OCI-LY7 (cell line): ENCODE data around the gene RASSF10. TPM values are rescaled to one million over a fixed set of nuclear protein-coding genes. Genes with fewer than 3 reads are reported as not detected.

ENCODE experiments used
- BruUV-seq: library from RNA; stranded (reverse); fragments of 400-500 nt; replicated peaks from 2 replicates; lab custom pipeline; 2021; lab: Mats Ljungman, UMichigan
- CTCF ChIA-PET: fragments of 300-600 bp; sonication (Branson Sonifier 250); formaldehyde crosslinking; loops from one replicate; lab custom pipeline; 2022; ENCODE audit warnings: antibody characterized with exemption; ENCODE audit not compliant: unreplicated experiment; lab: Charles Lee
- POLR2A ChIA-PET: fragments of 300-600 bp; sonication (Branson Sonifier 250); formaldehyde crosslinking; loops from one replicate; lab custom pipeline; 2022; ENCODE audit warnings: antibody characterized with exemption; lab: Charles Lee
- DNase-seq: peaks from one replicate; pipeline ENCODE4 v3.0.0-alpha.2; 2015; ENCODE audit warnings: low spot score
- H2AFZ ChIP-seq: fragments of 200-600 bp; sonication (generic), shearing (Covaris generic); 2 replicates; pipeline ENCODE4 v1.6.1; 2014; ENCODE audit warnings: mild to moderate bottlenecking, antibody characterized with exemption, low read length, moderate library complexity
- H3K27ac ChIP-seq: fragments of 200-600 bp; sonication (generic); 2 replicates; pipeline ENCODE4 v1.5.1; 2014; ENCODE audit warnings: mixed run types, low read depth, mild to moderate bottlenecking, moderate library complexity, low read length, inconsistent platforms; ENCODE audit not compliant: poor library complexity, severe bottlenecking
- H3K36me3 ChIP-seq: fragments of 200-600 bp; sonication (generic); 2 replicates; pipeline ENCODE4 v1.6.1; 2014; ENCODE audit warnings: mild to moderate bottlenecking, antibody characterized with exemption, low read length, moderate library complexity, mixed read lengths; ENCODE audit not compliant: insufficient read depth
- H3K4me1 ChIP-seq: fragments of 200-600 bp; sonication (generic); 2 replicates; pipeline ENCODE4 v1.5.1; 2014; ENCODE audit warnings: mild to moderate bottlenecking, low read length; ENCODE audit not compliant: insufficient read depth, poor library complexity, severe bottlenecking
- H3K4me2 ChIP-seq: fragments of 200-600 bp; sonication (generic); 2 replicates; pipeline ENCODE4 v1.6.1; 2014; ENCODE audit warnings: mild to moderate bottlenecking, low read length
- H3K4me3 ChIP-seq: fragments of 200-600 bp; sonication (generic); 2 replicates; pipeline ENCODE4 v1.5.1; 2014; ENCODE audit warnings: mild to moderate bottlenecking, low read depth, low read length; ENCODE audit not compliant: poor library complexity, severe bottlenecking
- H3K79me2 ChIP-seq: fragments of 200-600 bp; sonication (generic); 2 replicates; pipeline ENCODE4 v1.6.1; 2016; ENCODE audit warnings: low read depth, mild to moderate bottlenecking, low read length, moderate library complexity, mixed read lengths; ENCODE audit not compliant: insufficient read depth
- H3K9me2 ChIP-seq: fragments of 200-600 bp; sonication (generic); 2 replicates; pipeline ENCODE4 v1.6.1; 2016; ENCODE audit warnings: mild to moderate bottlenecking, low read length, mixed read lengths; ENCODE audit not compliant: insufficient read depth
- H3K9me3 ChIP-seq: fragments of 200-600 bp; sonication (generic); 2 replicates; pipeline ENCODE4 v1.6.1; 2014; ENCODE audit warnings: mild to moderate bottlenecking, mixed run types, low read length, mixed read lengths
- H4K20me1 ChIP-seq: fragments of 200-600 bp; sonication (generic); 2 replicates; pipeline ENCODE4 v1.6.1; 2014; ENCODE audit warnings: mild to moderate bottlenecking, antibody characterized with exemption, low read length, moderate library complexity, mixed read lengths; ENCODE audit not compliant: insufficient read depth
- CTCF ChIP-seq: fragments of 200-600 bp; sonication (generic); conservative IDR thresholded peaks from 2 replicates; pipeline ENCODE4 v1.5.1; 2014; ENCODE audit warnings: mild to moderate bottlenecking, antibody characterized with exemption, low read length, moderate library complexity, mixed read lengths
- EZH2phosphoT487 ChIP-seq: fragments of 200-600 bp; sonication (generic); IDR thresholded peaks from 2 replicates; pipeline ENCODE4 v1.6.1; 2018; ENCODE audit warnings: low read depth, borderline replicate concordance, mild to moderate bottlenecking, mixed run types, antibody characterized with exemption, low read length, moderate library complexity, mixed read lengths
- intact Hi-C: fragments of 100-400 bp; cut with micrococcal nuclease; formaldehyde crosslinking; loops from one replicate; pipeline ENCODE4 v1.10.0; 2022; ENCODE audit not compliant: unreplicated experiment
- total RNA-seq, 2 experiments: library from RNA; depleted of rRNA in 1 of 2; stranded (reverse); fragments of >200 nt in 1 of 2; shearing (Covaris generic) in 1 of 2; gene quantifications; 2 replicates each; pipeline ENCODE4 v1.2.3, GENCODE V29; 2014 to 2022

Gene RASSF10
- total RNA-seq, 2 experiments from 2014 or later = not detected

GRCh38 chr11:12986194-12986898 lies 22.8 kb upstream of the RASSF10 start:
- Histone ChIP-seq H3K4me3 (no peak overlapping the region), H3K9me2 (no peaks in the 10 kb centered on the region), H4K20me1 (no peaks in the 10 kb centered on the region), H3K79me2 (no peaks in the 10 kb centered on the region), H3K9me3 (no peaks in the 10 kb centered on the region), H3K36me3 (no peaks in the 10 kb centered on the region), H3K4me2 (no peak overlapping the region), H2AFZ (no peak overlapping the region), H3K4me1 (no peaks in the 10 kb centered on the region), H3K27ac (no peak overlapping the region)
- no TSS peak for BruUV-seq
- intact Hi-C loops = no loop called here
- DNase-seq = no peak
- ChIA-PET POLR2A (no interaction called here), CTCF (no interaction called here)
- no peak for TF ChIP-seq EZH2phosphoT487
- TF ChIP-seq CTCF = no peak

- Histone ChIP-seq H3K9me3 (no peaks in the 10 kb centered on the region), H3K4me1 (no peaks in the 10 kb centered on the region), H3K4me3 (no peak overlapping the region), H3K27ac (no peak overlapping the region), H2AFZ (no peak overlapping the region), H3K36me3 (no peaks in the 10 kb centered on the region), H3K79me2 (no peaks in the 10 kb centered on the region), H4K20me1 (no peaks in the 10 kb centered on the region), H3K4me2 (no peak overlapping the region), H3K9me2 (no peaks in the 10 kb centered on the region)
- CTCF ChIA-PET = no interaction called here
- intact Hi-C loops = no loop called here
- no peak for TF ChIP-seq CTCF
- TF ChIP-seq EZH2phosphoT487 = no peak
- POLR2A ChIA-PET = no interaction called here
- DNase-seq = no peak
- no TSS peak for BruUV-seq
Observed at GRCh38 chr11:12989428-12990161, 19.5 kb upstream of the RASSF10 start.

DNA sequence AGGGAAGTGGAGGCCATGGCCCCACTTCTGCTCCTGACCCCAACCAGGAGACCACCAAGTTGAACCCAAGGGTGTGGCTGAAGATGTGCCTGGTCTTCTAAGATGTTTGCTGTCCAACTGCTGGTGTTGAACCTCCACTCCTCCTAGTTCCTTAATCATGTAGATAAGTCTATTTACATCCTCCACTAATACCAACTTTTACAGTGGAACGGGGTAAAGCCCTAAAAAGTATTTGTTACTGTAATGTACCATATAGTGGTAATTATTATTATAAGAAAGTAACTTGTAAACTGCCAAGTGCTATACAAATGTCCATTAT lies 19.0 kb upstream of the RASSF10 start:
- DNase-seq = no peak
- Histone ChIP-seq H3K27ac (no peak overlapping the region), H2AFZ (no peak overlapping the region), H3K36me3 (no peaks in the 10 kb centered on the region), H4K20me1 (no peaks in the 10 kb centered on the region), H3K9me2 (no peaks in the 10 kb centered on the region), H3K79me2 (no peaks in the 10 kb centered on the region), H3K4me1 (no peaks in the 10 kb centered on the region), H3K9me3 (no peaks in the 10 kb centered on the region), H3K4me3 (no peak overlapping the region), H3K4me2 (no peak overlapping the region)
- TF ChIP-seq EZH2phosphoT487 = no peak
- no peak for TF ChIP-seq CTCF
- intact Hi-C loops = no loop called here
- CTCF ChIA-PET = no interaction called here
- BruUV-seq = no TSS peak
- POLR2A ChIA-PET = no interaction called here
